Measurements from ENCODE around the gene PPP1R13B.
"Not testable (repeated sequence)": the region's sequence is repeated elsewhere in the genome, so short reads cannot be mapped to it uniquely, and the experiment has no call there.

Gene PPP1R13B

DNA sequence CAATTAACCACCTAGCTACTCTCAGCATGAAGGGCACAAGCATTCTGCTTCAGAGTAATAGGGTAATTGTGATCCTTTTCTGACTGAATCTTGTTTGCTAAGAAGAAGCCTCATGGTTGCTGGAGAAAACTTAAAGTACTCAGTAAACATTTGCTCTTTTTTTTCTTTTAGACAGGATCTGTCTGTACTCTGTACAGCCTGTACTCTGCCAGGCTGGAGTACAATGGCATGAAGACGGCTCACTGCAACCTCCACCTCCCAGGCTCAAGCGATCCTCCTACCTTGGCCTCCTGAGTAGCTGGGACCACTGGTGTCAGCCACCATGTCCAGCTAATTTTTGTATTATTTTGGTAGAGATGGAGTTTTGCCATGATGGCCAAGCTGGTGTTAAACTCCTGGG is 12.4 kb downstream of the PPP1R13B start:
- no peak for DNase-seq (ENCODE audit: low read depth)

DNA sequence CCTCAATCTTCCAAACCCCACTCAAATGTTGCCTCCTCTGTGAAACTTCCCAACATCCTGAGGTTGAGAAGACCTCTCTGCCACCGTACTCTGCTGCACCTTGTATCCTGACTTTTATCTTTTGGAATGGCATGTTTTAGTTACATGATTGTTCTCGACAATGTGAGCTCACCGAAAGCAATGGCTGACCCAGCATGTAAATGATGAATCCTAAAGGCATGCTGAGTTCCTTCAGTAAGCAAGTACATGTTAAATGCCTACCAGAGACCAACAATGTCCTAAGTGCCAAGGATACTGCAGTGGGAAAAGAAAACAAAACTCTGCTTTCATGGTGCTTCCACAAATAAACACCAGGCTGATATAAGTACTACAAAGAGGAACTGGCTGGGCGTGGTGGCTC is 13.7 kb downstream of the PPP1R13B start:
- no peak for DNase-seq (ENCODE audit: low read depth)

DNA sequence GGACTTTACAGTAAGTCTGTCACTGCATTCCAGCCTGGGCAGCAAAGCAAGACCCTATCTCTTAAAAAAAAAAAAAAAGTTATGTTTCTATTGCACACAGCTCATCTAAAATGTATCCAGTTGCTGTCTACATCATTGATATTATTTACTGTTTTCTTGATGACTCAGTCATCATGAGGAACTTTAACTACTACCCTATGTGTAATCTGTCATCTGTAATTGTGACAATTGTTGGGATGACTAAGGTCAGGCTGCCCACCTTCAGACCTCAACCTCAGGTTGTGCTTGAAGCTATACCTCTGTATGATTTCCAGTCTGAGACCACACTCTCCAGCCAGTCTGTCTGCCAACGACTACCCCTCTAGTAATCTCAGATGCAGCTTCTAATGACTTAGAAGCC is 15.3 kb downstream of the PPP1R13B start:
- DNase-seq (ENCODE audit: low read depth): no peak

DNA sequence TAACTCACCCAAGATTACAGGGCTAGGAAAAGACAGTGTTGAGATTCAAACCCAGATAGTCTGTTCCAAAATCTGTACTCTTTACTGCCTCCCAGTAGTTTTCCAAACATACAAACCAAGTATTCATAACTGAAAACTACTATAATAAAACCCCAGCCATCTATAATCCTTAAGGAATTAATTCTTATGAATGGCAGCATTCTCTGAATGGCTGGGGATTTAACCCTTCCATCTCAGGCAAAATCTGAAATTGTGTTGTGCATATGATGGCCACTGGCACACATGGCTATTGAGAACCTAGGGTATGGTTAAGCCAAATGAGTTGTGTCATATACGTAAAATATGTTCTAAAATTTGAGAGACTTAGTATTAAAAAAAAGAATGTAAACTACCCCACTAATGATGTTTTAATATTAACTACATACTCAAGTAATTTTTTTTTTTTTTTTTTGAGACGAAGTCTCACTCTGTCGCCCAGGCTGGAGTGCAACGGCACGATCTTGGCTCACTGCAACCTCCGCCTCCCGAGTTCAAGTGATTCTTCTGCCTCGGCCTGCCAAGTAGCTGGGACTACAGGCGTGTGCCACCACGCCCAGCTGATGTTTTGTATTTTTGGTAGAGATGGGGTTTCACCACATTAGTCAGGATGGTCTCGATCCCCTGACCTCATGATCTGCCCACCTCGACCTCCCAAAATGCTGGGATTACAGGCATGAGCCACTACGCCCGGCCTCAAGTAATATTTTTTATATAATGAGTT is 16.7 kb downstream of the PPP1R13B start:
- no peak for DNase-seq (ENCODE audit: low read depth)

DNA sequence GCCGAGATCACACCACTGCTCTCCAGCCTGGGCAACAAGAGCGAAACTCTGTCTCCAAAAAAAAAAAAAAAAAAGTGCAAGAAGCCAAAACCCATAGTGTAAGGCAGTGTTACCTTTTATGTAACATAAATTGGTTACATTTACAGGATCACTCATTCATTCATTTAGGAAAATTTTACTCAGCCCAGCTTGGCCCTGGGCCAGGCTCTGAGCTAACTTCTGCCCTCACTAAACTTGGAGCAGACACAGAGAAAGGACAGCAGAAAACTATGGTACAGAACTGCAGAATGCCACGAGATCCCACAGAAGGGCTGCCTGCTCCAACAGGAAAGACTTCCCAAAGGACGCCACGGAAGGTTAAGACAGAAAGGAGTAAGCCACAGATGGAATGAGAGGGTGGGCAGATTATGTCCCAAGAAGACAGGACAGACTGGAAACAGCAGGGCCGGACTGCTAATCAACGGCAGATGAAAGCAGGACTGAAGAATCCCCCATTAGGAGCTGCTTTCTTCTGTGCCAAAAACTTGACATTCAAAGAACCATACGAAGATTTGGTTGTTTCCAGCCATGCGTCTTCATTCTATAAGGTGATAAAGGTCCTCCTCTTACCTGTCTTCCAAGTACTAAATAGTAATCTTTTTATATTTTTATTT is 18.9 kb downstream of the PPP1R13B start:
- DNase-seq (ENCODE audit: low read depth): no peak

DNA sequence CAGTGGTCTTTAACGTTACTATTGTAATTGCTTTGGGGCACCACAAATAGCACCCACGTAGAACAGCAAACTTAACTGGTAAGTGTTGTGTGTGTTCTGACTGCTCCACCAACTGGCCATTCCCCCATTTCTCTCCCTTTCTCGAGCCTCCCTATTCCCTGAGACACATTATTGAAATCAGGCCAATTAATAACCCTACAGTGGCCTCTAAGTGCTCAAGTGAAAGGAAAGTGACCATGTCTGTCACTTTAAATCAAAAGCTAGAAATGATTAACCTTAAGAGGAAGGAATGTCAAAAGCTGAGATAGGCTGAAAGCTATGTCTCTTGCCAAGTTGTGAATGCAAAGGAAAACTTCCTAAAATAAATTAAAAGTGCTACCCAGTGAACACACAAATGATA is 22.3 kb downstream of the PPP1R13B start:
- DNase-seq (ENCODE audit: low read depth): no peak

DNA sequence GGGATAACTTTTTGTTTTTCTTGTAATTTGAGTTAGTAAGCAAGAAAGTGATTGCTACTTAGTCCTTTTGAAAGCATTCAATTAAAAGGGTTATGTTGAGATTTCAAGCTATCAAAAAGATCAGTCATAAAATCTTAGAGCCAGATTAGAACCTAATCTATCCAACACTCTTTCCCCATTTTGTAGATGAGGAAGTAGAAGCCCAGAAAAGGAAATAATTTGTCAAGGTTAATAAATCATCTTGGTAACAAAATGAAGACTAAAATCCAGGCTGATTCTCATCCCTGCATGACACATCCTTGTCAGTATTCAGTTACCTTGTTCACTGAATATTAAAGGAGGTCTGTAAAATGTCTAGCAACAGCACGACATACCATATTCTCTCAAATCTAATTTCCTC is 26.5 kb downstream of the PPP1R13B start:
- no peak for DNase-seq (ENCODE audit: low read depth)

DNA sequence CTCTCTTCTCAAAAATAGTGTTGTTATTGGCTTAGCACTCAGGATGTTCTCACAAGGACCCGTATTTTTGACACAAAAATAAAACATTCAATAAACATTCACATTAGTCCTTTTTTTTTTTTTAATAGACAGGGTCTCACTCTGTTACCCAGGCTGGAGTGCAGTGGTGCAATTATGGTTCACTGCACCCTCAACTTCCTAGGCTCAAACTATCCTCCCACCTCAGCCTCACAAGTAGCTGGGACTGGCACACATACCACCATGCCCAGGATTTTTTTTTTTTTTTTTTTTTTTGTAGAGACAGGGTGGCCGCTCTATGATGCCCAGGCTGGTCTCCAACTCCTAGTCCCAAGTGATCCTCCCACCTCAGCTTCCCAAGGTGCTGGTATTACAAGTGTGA is 27.0 kb downstream of the PPP1R13B start:
- no peak for DNase-seq (ENCODE audit: low read depth)

DNA sequence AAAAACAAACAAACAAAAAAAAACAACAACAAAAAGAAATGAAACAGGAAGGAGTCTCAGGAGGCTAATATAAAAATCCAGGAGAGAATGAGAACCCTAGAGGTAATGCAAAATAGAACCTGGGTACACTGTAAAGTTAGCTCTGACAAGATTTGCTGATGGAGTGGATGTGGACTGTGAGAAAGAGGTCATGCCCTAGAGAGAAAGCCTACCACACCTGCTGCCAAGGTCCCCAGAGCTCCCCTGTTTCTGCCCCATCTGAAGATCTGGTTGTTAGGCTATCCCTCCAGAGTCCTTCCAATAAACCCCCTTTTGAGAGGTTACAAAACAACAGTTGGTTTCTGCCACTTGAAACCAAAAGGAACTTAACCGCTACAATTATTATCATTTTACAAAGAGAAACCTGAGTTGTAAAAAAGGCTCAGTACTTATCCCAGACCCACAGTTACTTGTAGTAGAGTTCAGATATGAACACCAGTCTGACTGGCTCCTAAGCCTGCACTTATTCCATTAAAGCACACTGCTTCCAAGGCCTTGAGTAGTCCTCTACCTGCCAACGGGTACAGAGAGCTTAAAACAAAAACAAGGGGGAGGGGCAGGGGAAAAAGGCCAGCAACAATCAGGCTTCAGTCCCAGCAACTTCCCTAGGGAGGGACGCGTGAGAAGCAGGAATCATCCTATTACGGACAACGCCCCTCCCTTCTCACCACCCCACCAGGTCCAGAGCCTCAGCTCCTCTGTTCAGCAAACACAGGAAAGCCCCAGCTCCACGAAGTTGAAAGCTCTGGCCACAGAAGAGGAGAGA is 27.7 kb downstream of the PPP1R13B start:
- DNase-seq (ENCODE audit: low read depth): no peak

DNA sequence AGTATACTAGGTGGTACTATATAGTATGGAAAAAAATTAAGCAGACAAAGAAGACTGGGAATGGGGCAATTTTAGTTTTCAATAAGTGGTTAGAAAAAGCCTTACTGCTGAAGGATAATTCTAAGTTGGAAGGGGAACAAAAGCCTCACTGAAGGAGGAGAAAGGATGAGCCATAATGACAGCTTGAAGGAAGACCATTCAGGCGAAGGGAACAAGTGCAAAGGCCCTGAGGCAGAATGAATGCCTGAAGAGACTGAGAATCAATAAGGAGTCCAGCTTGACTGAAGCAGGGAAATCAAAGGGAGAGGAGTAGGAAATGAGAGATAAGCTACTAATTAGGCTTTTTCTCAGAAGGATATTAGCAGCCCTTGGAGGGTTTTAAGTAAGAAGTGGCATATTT is 28.5 kb downstream of the PPP1R13B start:
- no peak for DNase-seq (ENCODE audit: low read depth)

DNA sequence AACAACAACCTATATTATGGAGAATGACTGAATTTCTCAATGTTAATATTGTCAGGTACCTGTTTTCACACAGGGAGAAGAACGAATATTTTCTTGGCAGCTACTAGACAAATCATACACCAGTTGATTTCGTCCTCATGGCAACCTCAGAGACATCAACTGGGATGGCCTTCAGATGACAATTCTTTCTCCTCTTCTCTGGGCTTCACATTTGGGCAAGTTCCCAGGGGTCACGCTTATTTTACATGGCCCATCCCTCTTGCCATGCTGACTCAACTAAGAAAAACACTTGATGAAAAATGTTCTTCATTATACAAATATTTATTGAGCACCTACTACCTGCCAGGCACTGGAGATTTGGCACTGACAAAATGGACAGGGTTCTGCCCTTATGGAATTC is 29.0 kb downstream of the PPP1R13B start:
- DNase-seq (ENCODE audit: low read depth): no peak

DNA sequence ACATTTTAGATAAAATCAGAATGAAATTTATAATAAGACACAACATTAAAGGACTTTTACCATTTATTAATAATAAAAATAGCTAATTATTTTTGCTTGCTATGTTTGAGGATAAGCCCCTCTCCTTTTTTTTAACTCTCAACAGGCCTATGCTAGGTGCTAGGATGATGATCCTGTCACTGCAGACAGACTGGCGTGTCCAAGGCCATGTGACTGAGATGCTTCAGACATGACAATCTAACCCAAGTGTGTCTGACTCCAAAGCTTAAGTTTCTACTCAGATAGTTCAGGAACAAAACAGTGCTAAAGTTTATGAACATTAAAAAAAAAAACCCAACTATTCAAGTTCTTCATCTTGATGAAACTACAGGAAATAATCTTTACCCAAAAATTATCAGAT is 29.8 kb downstream of the PPP1R13B start:
- no peak for DNase-seq (ENCODE audit: low read depth)

DNA sequence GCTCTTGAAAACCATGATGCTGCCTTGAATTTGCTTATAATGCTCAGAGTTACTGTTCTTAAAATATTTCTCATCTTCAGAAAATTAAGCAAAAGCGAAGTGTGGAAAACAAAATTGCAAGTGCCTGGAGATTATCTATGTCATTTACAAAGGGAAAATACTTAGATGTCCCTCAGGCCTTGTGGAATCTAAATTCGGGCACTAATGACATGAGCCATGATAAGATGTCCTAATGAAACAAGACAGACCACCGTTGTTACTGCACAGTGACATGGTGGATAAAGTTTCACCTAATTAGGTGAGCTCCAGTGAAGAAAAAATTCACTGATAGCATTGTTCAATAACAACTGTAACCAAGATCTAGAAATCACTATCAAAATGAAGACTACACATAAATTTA is 30.4 kb downstream of the PPP1R13B start:
- DNase-seq (ENCODE audit: low read depth): no peak

DNA sequence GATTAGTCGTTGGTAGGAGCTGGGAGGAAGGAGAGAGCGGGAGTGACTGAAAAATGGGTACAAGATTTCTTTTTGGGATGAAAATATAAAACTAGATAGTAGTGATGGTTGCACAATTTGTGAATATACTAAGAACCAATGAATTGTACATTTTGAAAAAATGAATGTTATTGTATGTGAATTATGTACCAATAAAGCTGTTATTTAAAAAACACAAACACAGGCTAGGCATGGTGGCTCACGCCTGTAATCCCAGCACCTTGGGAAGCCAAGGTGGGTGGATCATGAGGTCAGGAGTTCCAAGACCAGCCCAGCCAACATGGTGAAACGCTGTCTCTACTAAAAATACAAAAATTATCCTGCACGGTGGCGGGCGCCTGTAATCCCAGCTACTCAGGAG is 32.1 kb downstream of the PPP1R13B start:
- DNase-seq (ENCODE audit: low read depth): no peak

DNA sequence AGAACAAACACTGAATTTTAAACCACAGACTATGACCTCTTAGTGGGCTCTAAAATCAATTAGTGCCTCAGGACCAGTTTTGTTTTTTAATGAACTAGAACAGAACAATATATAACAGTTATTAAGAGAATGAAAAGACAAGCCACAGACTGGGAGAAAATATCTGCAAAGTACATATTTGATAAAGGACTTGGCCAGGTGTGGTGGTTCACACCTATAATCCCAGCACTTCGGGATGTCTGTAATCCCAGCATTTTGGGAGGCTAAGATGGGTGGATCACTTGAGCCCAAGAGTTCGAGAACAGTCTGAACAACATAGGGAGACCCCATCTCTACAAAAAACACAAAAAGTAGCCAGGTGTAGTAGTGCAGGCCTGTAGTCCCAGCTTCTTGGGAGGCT is 36.2 kb downstream of the PPP1R13B start:
- DNase-seq (ENCODE audit: low read depth): no peak

DNA sequence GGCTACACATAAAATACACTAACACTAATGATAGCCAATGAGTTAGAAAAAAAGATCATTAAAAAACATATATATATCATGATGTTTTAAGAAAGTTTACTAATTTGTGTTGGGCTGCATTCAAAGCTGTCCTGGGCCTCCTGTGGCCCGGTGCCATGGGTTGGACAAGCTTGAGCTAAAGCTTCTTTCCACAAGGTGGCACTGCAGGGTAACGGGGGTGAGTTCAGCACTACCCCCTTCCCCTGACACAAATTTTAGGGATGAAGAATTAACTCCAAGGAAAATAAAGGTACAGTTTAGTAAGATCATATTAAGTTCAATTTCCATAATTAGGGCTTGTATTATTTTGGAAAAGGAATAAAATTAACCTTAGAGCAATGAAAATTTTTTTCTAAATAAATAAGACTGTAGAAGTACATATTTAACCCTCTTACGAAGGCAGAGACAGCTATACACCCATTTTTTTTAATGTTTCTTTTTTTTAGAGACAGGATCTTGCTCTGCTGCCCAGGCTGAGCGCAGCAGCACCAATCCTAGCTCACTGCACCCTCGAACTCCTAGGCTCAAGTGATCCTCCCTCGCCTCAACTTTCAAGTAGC is 38.9 kb downstream of the PPP1R13B start:
- DNase-seq (ENCODE audit: low read depth): peak; percentile 50

DNA sequence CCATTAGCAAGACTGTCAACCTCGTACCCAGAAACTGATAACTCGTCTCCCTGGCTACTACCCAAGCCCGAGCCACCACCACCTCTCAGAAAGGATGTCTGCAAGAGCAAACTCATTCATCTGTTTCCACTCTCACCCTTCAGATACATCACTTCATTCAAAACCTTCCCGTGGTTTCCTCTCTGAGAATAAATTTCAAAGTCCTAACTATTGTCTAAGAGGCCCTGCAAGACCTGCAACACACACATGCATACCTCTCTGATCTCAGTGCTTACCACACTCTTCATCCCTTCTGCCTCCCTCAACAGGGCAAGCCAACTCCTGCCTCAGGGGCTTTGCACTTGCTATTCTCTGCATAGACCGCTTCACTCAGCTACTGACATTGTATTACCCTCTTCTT is 40.6 kb downstream of the PPP1R13B start:
- DNase-seq (ENCODE audit: low read depth): no peak

DNA sequence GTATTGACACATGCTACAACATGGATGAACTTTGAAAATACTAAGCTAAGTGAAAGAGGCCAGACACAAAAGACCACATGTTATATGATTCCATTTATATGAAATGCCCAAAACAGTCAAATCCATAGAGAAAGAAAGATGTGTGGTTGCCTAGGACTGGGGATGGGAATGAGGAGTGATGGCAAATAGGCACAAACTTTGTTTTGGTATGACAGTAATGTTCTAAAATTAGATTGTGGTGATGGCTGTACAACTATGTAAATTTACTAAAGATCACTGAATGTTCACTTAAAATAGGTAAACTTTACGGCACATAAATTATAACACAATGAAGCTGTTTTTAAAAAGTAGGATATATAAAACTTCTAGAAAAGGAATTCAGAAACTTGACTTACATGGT is 41.7 kb downstream of the PPP1R13B start:
- no peak for DNase-seq (ENCODE audit: low read depth)

DNA sequence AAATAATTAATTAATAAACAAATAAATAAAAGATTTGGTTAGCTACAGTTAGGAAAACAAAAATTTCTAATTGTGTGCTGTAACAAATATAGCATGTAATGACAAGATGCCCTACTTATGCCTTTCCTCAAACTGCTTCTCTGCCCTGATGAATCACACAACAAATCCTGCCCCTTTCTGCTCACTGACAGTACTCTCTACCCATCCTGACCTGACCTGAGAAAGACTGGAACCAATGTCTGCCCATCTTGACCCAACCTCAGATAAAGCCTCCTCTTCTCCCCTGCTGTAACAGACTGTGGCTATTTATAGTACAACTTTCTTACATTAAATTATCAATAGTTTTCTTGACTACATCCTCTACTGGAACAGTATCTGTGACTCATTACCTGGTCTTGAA is 43.7 kb downstream of the PPP1R13B start:
- DNase-seq (ENCODE audit: low read depth): no peak

DNA sequence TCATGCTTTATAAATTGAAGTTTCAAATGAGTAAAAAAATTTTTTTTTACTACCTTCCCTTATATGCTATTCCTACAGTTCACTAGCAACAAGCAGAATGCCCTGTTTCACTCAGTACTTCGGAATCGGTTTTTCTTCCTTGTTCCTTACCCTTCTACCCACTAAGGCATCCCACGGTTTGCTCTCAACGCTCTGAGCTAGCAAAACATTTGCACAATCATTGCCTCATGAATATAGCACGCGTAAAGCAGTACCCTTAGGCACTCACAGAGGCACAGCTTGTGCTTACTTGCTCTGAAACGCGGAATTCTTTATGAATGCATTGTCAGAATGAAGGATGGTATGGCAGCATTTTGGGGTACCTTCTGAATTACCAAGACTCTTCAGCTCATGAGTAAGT is 45.0 kb downstream of the PPP1R13B start:
- no peak for DNase-seq (ENCODE audit: low read depth)

DNA sequence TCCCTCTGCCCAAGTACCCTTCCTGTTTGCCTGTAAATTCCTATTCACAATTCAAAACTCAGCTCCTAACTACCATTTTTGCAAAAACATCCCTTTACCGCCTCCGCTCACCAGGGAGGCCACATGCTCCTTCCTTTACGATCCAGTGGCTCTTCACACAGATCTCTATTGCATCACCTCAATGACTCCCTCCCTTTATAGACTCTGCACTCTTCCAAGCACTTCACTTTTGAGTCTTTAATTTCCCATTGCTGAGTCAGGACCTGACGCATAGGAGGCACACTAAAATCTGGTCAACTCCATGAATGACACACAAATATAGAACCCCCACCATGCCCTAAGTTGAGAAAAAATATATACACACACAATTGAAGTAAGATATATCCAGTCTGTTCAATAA is 45.9 kb downstream of the PPP1R13B start:
- peak; percentile 71 for DNase-seq (ENCODE audit: low read depth)

DNA sequence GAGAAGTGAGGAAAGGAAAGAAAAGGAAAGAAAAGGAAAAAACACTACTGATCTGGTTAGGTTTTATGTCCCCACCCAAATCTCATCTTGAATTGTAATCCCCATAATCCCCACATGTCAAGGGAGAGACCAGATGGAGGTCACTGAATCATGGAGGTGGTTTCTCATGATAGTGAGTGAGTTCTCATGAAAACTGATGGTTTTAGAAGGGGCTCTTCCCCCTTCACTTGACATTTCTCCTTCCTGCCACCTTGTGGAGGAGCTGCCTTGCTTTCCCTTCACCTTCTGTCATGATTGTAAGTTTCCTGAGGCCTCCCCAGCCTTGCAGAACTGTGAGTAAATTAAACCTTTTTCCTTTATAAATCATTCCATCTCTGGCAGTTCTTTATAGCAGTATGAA is 54.2 kb downstream of the PPP1R13B start:
- DNase-seq (ENCODE audit: low read depth): not testable (repeated sequence)

DNA sequence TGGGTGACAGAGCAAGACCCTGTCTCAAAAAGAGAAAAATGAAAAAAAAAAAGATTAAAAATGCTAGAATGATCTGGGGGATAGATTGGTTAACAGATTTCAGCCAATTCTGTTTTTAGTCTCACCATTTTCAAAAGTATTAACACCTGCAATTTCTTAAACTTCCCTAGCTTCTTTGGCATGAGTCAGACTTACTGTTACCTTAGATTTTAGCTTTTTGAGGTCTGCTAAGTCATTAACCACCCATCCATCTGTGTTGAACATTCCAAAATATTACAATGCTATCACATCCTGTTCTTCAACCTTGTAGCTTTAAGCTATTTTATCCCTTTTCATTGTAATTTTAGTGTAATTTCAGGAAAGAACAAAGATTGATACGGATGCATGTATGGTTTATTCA is 59.3 kb downstream of the PPP1R13B start:
- DNase-seq (ENCODE audit: low read depth): no peak

All from GM04504 (cell line).